KMS-11 (cell line): ENCODE results near the gene SPIB.
A peak's percentile ranks its signal among the peaks of the same experiment; 100 is the strongest.

Experiments used
- H2AFZ ChIP-seq: fragments of 200-600 bp; sonication (generic); 2 replicates; pipeline ENCODE4 v1.6.1; 2016; ENCODE audit warnings: antibody characterized with exemption, mixed run types, low read depth
- H3K27ac ChIP-seq: fragments of 200-600 bp; sonication (generic); 2 replicates; pipeline ENCODE4 v1.6.1; 2016; ENCODE audit warnings: mild to moderate bottlenecking, mixed run types
- H3K27me3 ChIP-seq: fragments of 200-600 bp; sonication (generic); 2 replicates; pipeline ENCODE4 v1.6.1; 2017; ENCODE audit warnings: mild to moderate bottlenecking, low read depth, mixed run types, moderate library complexity; ENCODE audit not compliant: insufficient read depth
- H3K36me3 ChIP-seq: fragments of 200-600 bp; sonication (generic); 2 replicates; pipeline ENCODE4 v1.6.1; 2017; ENCODE audit warnings: mild to moderate bottlenecking, mixed run types; ENCODE audit not compliant: insufficient read depth
- H3K4me1 ChIP-seq: fragments of 200-600 bp; sonication (generic); 2 replicates; pipeline ENCODE4 v1.6.1; 2016; ENCODE audit warnings: mild to moderate bottlenecking, low read depth, mixed run types; ENCODE audit not compliant: poor library complexity, severe bottlenecking
- H3K4me2 ChIP-seq: fragments of 200-600 bp; sonication (generic); 2 replicates; pipeline ENCODE4 v1.7.0; 2016; ENCODE audit warnings: mild to moderate bottlenecking, mixed run types
- H3K4me3 ChIP-seq: fragments of 200-600 bp; sonication (generic); IDR thresholded peaks from 2 replicates; pipeline ENCODE4 v1.6.1; 2017; ENCODE audit warnings: low read depth, low read length, mixed read lengths; ENCODE audit not compliant: insufficient read depth
- H3K79me2 ChIP-seq: fragments of 200-600 bp; sonication (generic); 2 replicates; pipeline ENCODE4 v1.6.1; 2016; ENCODE audit warnings: low read depth, mixed run types; ENCODE audit not compliant: insufficient read depth
- H3K9ac ChIP-seq: fragments of 200-600 bp; sonication (generic); 2 replicates; pipeline ENCODE4 v1.6.1; 2016; ENCODE audit warnings: mild to moderate bottlenecking, mixed run types
- H4K20me1 ChIP-seq: fragments of 200-600 bp; sonication (generic); 2 replicates; pipeline ENCODE4 v1.6.1; 2016; ENCODE audit warnings: mild to moderate bottlenecking, mixed run types; ENCODE audit not compliant: insufficient read depth
- CTCF ChIP-seq: fragments of 200-600 bp; sonication (generic); conservative IDR thresholded peaks from 2 replicates; pipeline ENCODE4 v1.6.1; 2017; ENCODE audit warnings: low read depth, mild to moderate bottlenecking, antibody characterized with exemption, low read length, moderate library complexity, mixed read lengths

Gene SPIB

GRCh38 chr19:50427318-50427925 is 8.7 kb downstream of the SPIB start:
- H3K4me2 ChIP-seq: no peak overlapping the region
- H3K79me2 ChIP-seq: no peaks in the 10 kb centered on the region
- H4K20me1 ChIP-seq: no peaks in the 10 kb centered on the region
- peaks cover 7% of the 10 kb centered on the region for H3K4me1 ChIP-seq
- no peak overlapping the region for H3K4me3 ChIP-seq
- H3K36me3 ChIP-seq: no peaks in the 10 kb centered on the region
- no peak overlapping the region for H3K9ac ChIP-seq
- TF ChIP-seq CTCF: no peak
- H3K27me3 ChIP-seq: peaks cover 14% of the 10 kb centered on the region; the same call in 1 of the 2 replicates
- H2AFZ ChIP-seq: no peak overlapping the region
- H3K27ac ChIP-seq: no peak overlapping the region

- H3K27ac ChIP-seq: no peak overlapping the region
- H3K4me2 ChIP-seq: no peak overlapping the region
- H3K27me3 ChIP-seq: peaks cover 20% of the 10 kb centered on the region
- H3K79me2 ChIP-seq: no peaks in the 10 kb centered on the region
- no peak for TF ChIP-seq CTCF
- no peaks in the 10 kb centered on the region for H4K20me1 ChIP-seq
- H3K9ac ChIP-seq: no peak overlapping the region
- peaks cover 12% of the 10 kb centered on the region for H3K4me1 ChIP-seq
- no peak overlapping the region for H3K4me3 ChIP-seq
- H3K36me3 ChIP-seq: no peaks in the 10 kb centered on the region
- no peak overlapping the region for H2AFZ ChIP-seq
Observed at GRCh38 chr19:50427997-50428425, 9.3 kb downstream of the SPIB start.

GRCh38 chr19:50428772-50429463 is 10.2 kb downstream of the SPIB start:
- Histone ChIP-seq H3K79me2 (no peaks in the 10 kb centered on the region), H4K20me1 (no peaks in the 10 kb centered on the region), H3K4me3 (no peak overlapping the region), H3K27me3 (peaks cover 29% of the 10 kb centered on the region), H2AFZ (no peak overlapping the region), H3K4me2 (no peak overlapping the region), H3K9ac (no peak overlapping the region), H3K4me1 (peaks cover 14% of the 10 kb centered on the region), H3K36me3 (no peaks in the 10 kb centered on the region), H3K27ac (no peak overlapping the region)
- no peak for TF ChIP-seq CTCF

- Histone ChIP-seq H3K9ac (no peak overlapping the region), H2AFZ (peak overlapping the region; percentile 74; the same call in 1 of the 2 replicates), H3K79me2 (no peaks in the 10 kb centered on the region), H4K20me1 (no peaks in the 10 kb centered on the region), H3K4me1 (peaks cover 23% of the 10 kb centered on the region), H3K36me3 (no peaks in the 10 kb centered on the region), H3K27me3 (peaks cover 38% of the 10 kb centered on the region), H3K4me2 (peak overlapping the region; percentile 47; the same call in 1 of the 2 replicates), H3K27ac (no peak overlapping the region), H3K4me3 (no peak overlapping the region)
- no peak for TF ChIP-seq CTCF
Observed at GRCh38 chr19:50430888-50431342, 12.2 kb downstream of the SPIB start.
